ENCODE data around the gene EIF4B. TPM values are rescaled to one million over a fixed set of nuclear protein-coding genes. Genes with fewer than 3 reads are reported as not detected.
A peak's percentile ranks its signal among the peaks of the same experiment; 100 is the strongest.

The EIF4B gene
- total and polyA plus RNA-seq, 2 of the 8 experiments (the other 6 are each of a cell fraction or from before 2014, with no cell fraction given): 269 to 816 TPM

- peaks cover 14 to 34% (median 23%) of the 10 kb centered on the region in 4 experiments for H3K36me3 ChIP-seq (ENCODE audit: control insufficient read depth in 2 of 4, insufficient read depth in 4 of 4, low read length in 3 of 4)
- no peak overlapping the region for H2BK20ac ChIP-seq (ENCODE audit: low read length)
- H4K20me1 ChIP-seq (replicated peaks in 1 of 2; ENCODE audit: control insufficient read depth in 1 of 2, insufficient read depth in 2 of 2, low read length in 2 of 2): peaks cover 4 to 14% of the 10 kb centered on the region in 2 experiments
- peaks cover 12% of the 10 kb centered on the region for H3K23me2 ChIP-seq (ENCODE audit: low read depth, low read length)
- H4K91ac ChIP-seq (replicated peaks; ENCODE audit: insufficient read length, low read length): no peak overlapping the region
- H3K23ac ChIP-seq (ENCODE audit: insufficient read length): no peak overlapping the region
- WGBS, 2 experiments (ENCODE audit: extremely low coverage in 1 of 2, insufficient coverage in 1 of 2, insufficient read length in 1 of 2, insufficient replicate concordance in 2 of 2, low coverage in 1 of 2, low lambda C conversion rate in 2 of 2, missing lambda C conversion rate in 1 of 2): 76% methylated on average over 7 of the region's 7 CpGs; no CpG with 5 or more reads in 1 of the 2 experiments
- H2AK5ac ChIP-seq (ENCODE audit: low read depth, low read length): no peak overlapping the region
- H3K4me1 ChIP-seq (replicated peaks in 1 of 4; ENCODE audit: control insufficient read depth in 3 of 4, insufficient read depth in 4 of 4, low read length in 3 of 4): peaks cover 16 to 35% (median 22%) of the 10 kb centered on the region in 4 experiments
- H3K18ac ChIP-seq (ENCODE audit: extremely low read depth, low read length): no peak overlapping the region
- no peak overlapping the region for H4K8ac ChIP-seq (ENCODE audit: extremely low read depth, insufficient read depth, low read length)
- H3K9ac ChIP-seq (replicated peaks in 1 of 4; ENCODE audit: extremely low read depth in 1 of 4, low read depth in 3 of 4, low read length in 3 of 4): peak overlapping the region in 2 of 4 experiments; percentile 5 to 33; a peak in 2 of 7 replicates
- H3K14ac ChIP-seq (ENCODE audit: insufficient read length): no peak overlapping the region
- no peak overlapping the region for H2BK15ac ChIP-seq (ENCODE audit: low read length)
- no peak overlapping the region for H3K4me3 ChIP-seq (ENCODE audit: extremely low read depth in 1 of 4, insufficient read depth in 2 of 4, low read depth in 3 of 4, low read length in 4 of 4)
- H3K79me1 ChIP-seq (ENCODE audit: low read depth, low read length): no peaks in the 10 kb centered on the region; the same call in none of the 2 replicates
- H3K4me2 ChIP-seq (ENCODE audit: insufficient read depth in 1 of 2, low read depth in 2 of 2, low read length in 2 of 2): peak overlapping the region; percentile 15 to 35; a peak in 3 of 4 replicates
- no peak overlapping the region for H3K4ac ChIP-seq (replicated peaks; ENCODE audit: insufficient read length, low read depth, low read length)
- peaks cover 0 to 20% (median 17%) of the 10 kb centered on the region in 4 experiments; a peak in 6 of 7 replicates for H3K27me3 ChIP-seq (replicated peaks in 1 of 4; ENCODE audit: control insufficient read depth in 3 of 4, extremely low read depth in 1 of 4, insufficient read depth in 3 of 4, low read length in 3 of 4)
- DNase-seq (ENCODE audit: low read depth in 1 of 2, low spot score in 2 of 2) (no peak), FAIRE-seq (no peak)
- no peak overlapping the region for H3K27ac ChIP-seq (ENCODE audit: low read depth, low read length)
- CTCF ChIA-PET (ENCODE audit: partially characterized antibody): interaction anchor here (2.3 to 15.7 kb wide), 4 partner anchors 11 to 62 kb away, joined by 5 to 258 read pairs (median 19); no protein-coding TSS in a partner anchor
- H2BK5ac ChIP-seq (ENCODE audit: low read depth, low read length): no peak overlapping the region
- no peaks in the 10 kb centered on the region for H3K79me2 ChIP-seq (ENCODE audit: control insufficient read depth in 1 of 2, insufficient read depth in 2 of 2, low read length in 2 of 2)
- no peak overlapping the region for H2AFZ ChIP-seq (ENCODE audit: low read length)
- no peak overlapping the region for H2BK120ac ChIP-seq (replicated peaks; ENCODE audit: low read depth, low read length)
- no peak overlapping the region for H4K5ac ChIP-seq (ENCODE audit: insufficient read length, low read depth, low read length)
- POLR2A ChIA-PET (ENCODE audit: partially characterized antibody): interaction anchor here (0.8 to 35.6 kb wide), 11 partner anchors 8 to 37 kb away, joined by 3 to 711 read pairs (median 5); partner anchors contain the start of gene EIF4B
- no peak overlapping the region for H2BK12ac ChIP-seq (ENCODE audit: low read depth, low read length)
- no peaks in the 10 kb centered on the region for H3K9me3 ChIP-seq (ENCODE audit: insufficient read depth in 2 of 2, low read depth in 1 of 2, low read length in 1 of 2)
- no peak overlapping the region for H3K56ac ChIP-seq (replicated peaks; ENCODE audit: insufficient read length, low read depth, low read length)
- 0 out of 2 replicates have a peak, but pooled peaks have one; percentile 11 for TF ChIP-seq E2F6 (IDR thresholded peaks at IDR 0.05)
- TF ChIP-seq TCF12 (IDR thresholded peaks at IDR 0.05; ENCODE audit: low read depth, low read length): no peak
- TF ChIP-seq TAF1 (IDR thresholded peaks at IDR 0.05; ENCODE audit: low read depth, low read length): no peak
- TF ChIP-seq NANOG (IDR thresholded peaks at IDR 0.05; ENCODE audit: insufficient read depth, low read depth, low read length, poor library complexity, severe bottlenecking): no peak
- 0 out of 2 replicates have a peak, but pooled peaks have one; percentile 28 for TF ChIP-seq ATF2 (IDR thresholded peaks at IDR 0.05; ENCODE audit: low read length)
- no peak for TF ChIP-seq POLR2A (IDR thresholded peaks at IDR 0.05; ENCODE audit: control extremely low read depth in 1 of 2, low read depth in 2 of 2, low read length in 2 of 2)
- no peak for TF ChIP-seq BRCA1 (IDR thresholded peaks at IDR 0.05; ENCODE audit: low read depth, low read length)
- no peak for TF ChIP-seq JUND (IDR thresholded peaks at IDR 0.05; ENCODE audit: low read length)
- no peak for TF ChIP-seq CHD1 (IDR thresholded peaks at IDR 0.05; ENCODE audit: low read depth, low read length)
- TF ChIP-seq CEBPB (IDR thresholded peaks at IDR 0.05; ENCODE audit: low read depth, low read length): no peak
These were observed 36.6 kb downstream of the EIF4B start for GRCh38 chr12:53042607-53043454.
